IMR-90 (cell line): ENCODE results near the gene PRAC1. TPM values are rescaled to one million over a fixed set of nuclear protein-coding genes. Genes with fewer than 3 reads are reported as not detected.

Experiments
- ATAC-seq: fragments of 200-7000 bp; cut with Tn5 transposase; 2 replicates; pipeline ENCODE4 v1.9.1; 2020; ENCODE audit warnings: low read depth, mild to moderate bottlenecking, moderate library complexity
- BruUV-seq: library from RNA; stranded (reverse); fragments of 400-500 nt; replicated peaks from 2 replicates; lab custom pipeline; 2021; lab: Mats Ljungman, UMichigan
- CTCF ChIA-PET: fragments of 300-600 bp; formaldehyde crosslinking; extraction: SDS; loops from one replicate; lab custom pipeline; 2021; ENCODE audit warnings: antibody characterized with exemption; lab: Yijun Ruan, JAX
- POLR2A ChIA-PET: fragments of 300-600 bp; sonication (Branson Sonifier 250); formaldehyde crosslinking; loops from one replicate; lab custom pipeline; 2022; ENCODE audit warnings: antibody characterized with exemption; ENCODE audit not compliant: unreplicated experiment; lab: Charles Lee
- DNase-seq: peaks from one replicate; pipeline ENCODE4 v3.0.0; 2013
- H2AFZ ChIP-seq: replicated peaks from 2 replicates; pipeline ENCODE3; 2013; ENCODE audit warnings: low read length, mild to moderate bottlenecking; ENCODE audit not compliant: poor library complexity
- H2AK5ac ChIP-seq: 2 replicates; pipeline ENCODE4 v1.6.1; 2013; ENCODE audit warnings: low read depth, low read length, inconsistent platforms
- H2AK9ac ChIP-seq: replicated peaks from 2 replicates; pipeline ENCODE3; 2013; ENCODE audit warnings: mild to moderate bottlenecking, low read depth, low read length, moderate library complexity; ENCODE audit not compliant: poor library complexity
- H2BK120ac ChIP-seq: 2 replicates; pipeline ENCODE4 v1.6.1; 2013; ENCODE audit warnings: low read depth, low read length, inconsistent platforms
- H2BK15ac ChIP-seq: 3 replicates; pipeline ENCODE4 v1.6.1; 2013; ENCODE audit warnings: low read depth, low read length, inconsistent platforms
- H2BK20ac ChIP-seq: 2 replicates; pipeline ENCODE4 v1.6.1; 2013; ENCODE audit warnings: low read depth, mild to moderate bottlenecking, inconsistent platforms, low read length, moderate library complexity
- H2BK5ac ChIP-seq: 2 replicates; pipeline ENCODE4 v1.6.1; 2013; ENCODE audit warnings: mild to moderate bottlenecking, low read depth, low read length, inconsistent platforms; ENCODE audit not compliant: poor library complexity, severe bottlenecking
- H3K14ac ChIP-seq: replicated peaks from 2 replicates; pipeline ENCODE4 v1.6.1; 2013; ENCODE audit warnings: low read depth, low read length, inconsistent platforms
- H3K18ac ChIP-seq: 2 replicates; pipeline ENCODE4 v1.6.1; 2013; ENCODE audit warnings: low read depth, low read length, control low read depth
- H3K23ac ChIP-seq: 2 replicates; pipeline ENCODE4 v1.6.1; 2013; ENCODE audit warnings: low read depth, low read length, inconsistent platforms
- H3K27ac ChIP-seq: 2 replicates; pipeline ENCODE4 v1.5.1; 2013; ENCODE audit warnings: mild to moderate bottlenecking, control low read depth, low read length; ENCODE audit not compliant: insufficient read depth
- H3K27me3 ChIP-seq: 2 replicates; pipeline ENCODE4 v1.6.1; 2013; ENCODE audit warnings: low read length; ENCODE audit not compliant: control insufficient read depth, insufficient read depth
- H3K36me3 ChIP-seq: 2 replicates; pipeline ENCODE4 v1.6.1; 2013; ENCODE audit warnings: low read length, mixed read lengths; ENCODE audit not compliant: control insufficient read depth, insufficient read depth
- H3K4ac ChIP-seq: 2 replicates; pipeline ENCODE4 v1.6.1; 2013; ENCODE audit warnings: low read depth, low read length, inconsistent platforms
- H3K4me1 ChIP-seq: 2 replicates; pipeline ENCODE4 v1.6.1; 2013; ENCODE audit warnings: low read length, mixed read lengths; ENCODE audit not compliant: control insufficient read depth, insufficient read depth
- H3K4me2 ChIP-seq: 2 replicates; pipeline ENCODE4 v1.6.1; 2013; ENCODE audit warnings: low read depth, mild to moderate bottlenecking, control low read depth, low read length, moderate library complexity
- H3K4me3 ChIP-seq: 2 replicates; pipeline ENCODE4 v1.5.1; 2013; ENCODE audit warnings: low read depth, mild to moderate bottlenecking, control low read depth, low read length, moderate library complexity; ENCODE audit not compliant: insufficient read depth
- H3K56ac ChIP-seq: 2 replicates; pipeline ENCODE4 v1.6.1; 2013; ENCODE audit warnings: low read length, inconsistent platforms; ENCODE audit not compliant: insufficient read depth; ENCODE audit errors: extremely low read depth
- H3K79me1 ChIP-seq, 2 experiments: 2 replicates each; pipeline ENCODE4 v1.6.1; 2013; ENCODE audit warnings: low read length in 2 of 2, inconsistent platforms in 1 of 2, low read depth in 1 of 2
- H3K9ac ChIP-seq: 2 replicates; pipeline ENCODE4 v1.6.1; 2013; ENCODE audit warnings: low read depth, low read length, control low read depth
- H3K9me1 ChIP-seq: 2 replicates; pipeline ENCODE4 v1.6.1; 2013; ENCODE audit warnings: low read length, inconsistent platforms; ENCODE audit not compliant: insufficient read depth
- H3K9me3 ChIP-seq: 2 replicates; pipeline ENCODE4 v1.6.1; 2013; ENCODE audit warnings: low read length; ENCODE audit not compliant: control insufficient read depth, insufficient read depth
- H4K20me1 ChIP-seq: 2 replicates; pipeline ENCODE4 v1.6.1; 2013; ENCODE audit warnings: low read length, inconsistent platforms; ENCODE audit not compliant: insufficient read depth
- H4K5ac ChIP-seq: 2 replicates; pipeline ENCODE4 v1.6.1; 2013; ENCODE audit warnings: mild to moderate bottlenecking, low read depth, low read length, control low read depth
- H4K8ac ChIP-seq, 2 experiments: 2 replicates each; pipeline ENCODE4 v1.6.1; 2013; ENCODE audit warnings: low read depth in 2 of 2, low read length in 2 of 2, control low read depth in 1 of 2, inconsistent platforms in 1 of 2
- H4K91ac ChIP-seq: 2 replicates; pipeline ENCODE4 v1.6.1; 2013; ENCODE audit warnings: low read depth, low read length, inconsistent platforms; ENCODE audit not compliant: insufficient read depth
- BHLHE40 ChIP-seq: fragments of 150-350 bp; IDR thresholded peaks from 2 replicates; pipeline ENCODE4 v1.6.1; 2016; ENCODE audit warnings: mild to moderate bottlenecking, low read depth, low read length
- CEBPB ChIP-seq: IDR thresholded peaks from 2 replicates; pipeline ENCODE4 v1.6.1; 2012; ENCODE audit warnings: low read depth, low read length, improper control_type of control experiment
- CHD1 ChIP-seq: IDR thresholded peaks from 2 replicates; pipeline ENCODE4 v1.6.1; 2012; ENCODE audit warnings: low read depth, low read length, improper control_type of control experiment
- ELK1 ChIP-seq: fragments of 150-350 bp; IDR thresholded peaks from 2 replicates; pipeline ENCODE4 v1.6.1; 2016; ENCODE audit warnings: low read depth, mild to moderate bottlenecking, low read length, moderate library complexity, borderline replicate concordance
- RAD21 ChIP-seq: IDR thresholded peaks from 2 replicates; pipeline ENCODE4 v1.6.1; 2012; ENCODE audit warnings: low read length, improper control_type of control experiment
- WGBS, 2 experiments: methylation state at CpG; one replicate each; pipeline versions ENCODE4 v1.1.5 to v1.1.7; 2013; ENCODE audit warnings: missing lambda C conversion rate in 2 of 2; ENCODE audit not compliant: insufficient read length in 1 of 2; ENCODE audit errors: extremely low coverage in 2 of 2; 5-methylcytosine and 5-hydroxymethylcytosine counted together
- dilution Hi-C: fragments of 300-500 bp; cut with HindIII; formaldehyde crosslinking; loops from one replicate; pipeline ENCODE4 v1.14.3; 2018; ENCODE audit warnings: low sequenced_read_pairs; ENCODE audit not compliant: unreplicated experiment
- in situ Hi-C: fragments of 300-500 bp; cut with MboI; formaldehyde crosslinking; loops from 3 replicates; pipeline ENCODE4 v1.14.3; 2019; ENCODE audit warnings: low sequenced_read_pairs, inconsistent platforms, mixed read lengths
- intact Hi-C: fragments of 100-400 bp; cut with micrococcal nuclease; formaldehyde crosslinking; loops from 2 replicates; pipeline ENCODE4 v1.10.0; 2022
- polyA plus RNA-seq, 3 experiments: library from polyadenylated mRNA; depleted of rRNA; stranded (reverse); fragments of >200 nt; gene quantifications; 2 replicates each; pipeline ENCODE4 v1.2.3, GENCODE V29; 2012; ENCODE audit warnings: low replicate concordance in 1 of 3
- total RNA-seq: library from RNA; depleted of rRNA; stranded (reverse); fragments of >200 nt; gene quantifications from 2 replicates; pipeline ENCODE4 v1.2.3, GENCODE V29; 2012

PRAC1 gene
- total and polyA plus RNA-seq, 2 of the 4 experiments (the other 2 are of a cell fraction) = not detected

GRCh38 chr17:48726916-48727286 is 4.6 kb upstream of the PRAC1 start:
- Histone ChIP-seq H3K79me1 (no peaks in the 10 kb centered on the region), H2AFZ (peak overlapping the region; percentile 34), H3K14ac (no peak overlapping the region), H2BK5ac (no peak overlapping the region), H4K20me1 (0 out of 2 replicates have a peak, but pooled peaks cover 19% of the 10 kb centered on the region), H2BK120ac (no peak overlapping the region), H3K23ac (no peak overlapping the region), H2AK9ac (no peak overlapping the region), H4K8ac (no peak overlapping the region), H4K91ac (no peak overlapping the region), H3K4me3 (no peak overlapping the region), H3K9me1 (no peaks in the 10 kb centered on the region), H3K9ac (no peak overlapping the region), H3K27me3 (peaks cover 93% of the 10 kb centered on the region), H3K56ac (no peak overlapping the region), H3K4ac (no peak overlapping the region), H3K36me3 (no peaks in the 10 kb centered on the region), H2BK15ac (no peak overlapping the region), H3K18ac (no peak overlapping the region), H3K27ac (no peak overlapping the region), H2AK5ac (no peak overlapping the region), H3K4me1 (no peaks in the 10 kb centered on the region), H3K4me2 (no peak overlapping the region), H2BK20ac (no peak overlapping the region), H3K9me3 (peaks cover 8% of the 10 kb centered on the region; the same call in 1 of the 2 replicates), H4K5ac (no peak overlapping the region)
- dilution Hi-C loops = no loop called here
- WGBS, 2 experiments = 21% methylated on average over 5 of the region's 20 CpGs; no CpG with 5 or more reads in 1 of the 2 experiments
- ATAC-seq (no peak), DNase-seq (no peak)
- BruUV-seq = no TSS peak
- intact Hi-C loops = loop anchor here (10.0 kb wide), 1 partner anchor 308 kb away; no protein-coding TSS in a partner anchor
- in situ Hi-C loops = loop anchor here (5.0 to 10.0 kb wide), 3 partner anchors 75 to 308 kb away; no protein-coding TSS in a partner anchor
- no peak for TF ChIP-seq BHLHE40
- no peak for TF ChIP-seq CHD1
- TF ChIP-seq RAD21 = no peak
- TF ChIP-seq ELK1 = no peak
- no peak for TF ChIP-seq CEBPB
- ChIA-PET CTCF (interaction anchor here (1.1 to 1.9 kb wide), 2 partner anchors 64 to 152 kb away, joined by 3 to 8 read pairs; no protein-coding TSS in a partner anchor), POLR2A (no interaction called here)
